Measurements from ENCODE around the gene TMEM253.

TMEM253 gene

DNA sequence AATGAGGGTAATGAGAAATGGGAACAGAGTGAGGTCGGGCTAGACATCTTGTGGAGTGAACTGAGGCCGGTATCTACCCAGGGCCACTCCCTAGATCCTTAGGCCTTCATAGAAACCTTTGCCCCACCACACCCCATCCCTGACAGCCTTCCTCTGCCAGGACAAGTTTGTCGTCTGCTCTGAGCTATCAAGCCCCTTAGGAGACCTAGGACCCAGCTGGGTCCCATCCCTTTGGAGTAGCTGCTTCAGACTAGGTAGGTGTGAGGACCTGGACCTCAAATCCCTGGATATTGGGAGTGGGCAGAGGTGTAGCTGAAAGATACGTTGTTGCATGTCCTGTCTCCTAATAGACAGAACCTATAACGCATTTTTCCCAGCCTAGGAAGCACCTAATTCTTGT lies at the start of gene TMEM253:
Gene TMEM253, plus strand, starts transcription at position 136 of the 400 bp plus-strand sequence. CDS start 278 bp downstream, outside the sequence.
- no peak for FAIRE-seq

DNA sequence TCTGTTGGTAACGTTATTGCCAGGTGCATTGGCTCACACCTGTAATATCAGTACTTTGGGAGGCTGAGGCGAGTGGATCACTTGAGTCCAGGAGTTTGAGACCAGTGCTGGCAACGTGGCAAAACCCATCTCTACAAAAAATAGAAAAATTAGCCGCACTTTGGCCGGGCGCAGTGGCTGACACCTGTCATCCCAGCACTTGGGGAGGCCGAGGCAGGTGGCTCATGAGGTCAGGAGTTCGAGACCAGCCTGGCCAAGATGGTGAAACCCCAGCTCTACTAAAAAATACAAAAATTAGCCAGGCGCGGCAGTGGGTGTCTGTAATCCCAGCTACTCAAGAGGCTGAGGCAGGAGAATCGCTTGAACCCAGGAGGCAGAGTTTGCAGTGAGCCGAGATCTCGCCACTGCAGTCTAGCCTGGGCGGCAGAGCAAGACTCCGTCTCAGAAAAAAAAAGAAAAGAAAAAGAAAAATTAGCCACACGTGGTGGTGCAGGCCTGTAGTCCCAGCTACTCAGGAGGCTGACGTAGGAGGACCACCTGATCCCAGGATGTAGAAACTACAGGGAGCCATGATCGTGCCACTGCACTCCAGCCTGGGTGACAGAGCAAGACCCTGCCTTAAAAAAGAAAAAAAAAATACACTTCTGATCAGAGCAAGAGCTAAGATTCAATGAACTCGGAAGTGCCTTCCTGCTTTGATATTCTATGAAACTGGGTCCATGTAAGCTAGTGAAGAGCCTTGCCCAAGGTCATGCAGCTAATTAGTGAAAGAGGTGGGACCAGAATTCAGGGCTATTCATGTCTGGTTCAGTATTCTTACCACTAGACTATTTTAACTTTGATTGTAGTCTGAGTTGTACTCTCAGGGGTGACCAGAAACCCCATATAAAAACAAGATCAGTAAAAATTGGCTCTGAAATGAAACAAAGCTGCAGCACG lies 47.4 kb upstream of the TMEM253 start:
- FAIRE-seq: no peak

DNA sequence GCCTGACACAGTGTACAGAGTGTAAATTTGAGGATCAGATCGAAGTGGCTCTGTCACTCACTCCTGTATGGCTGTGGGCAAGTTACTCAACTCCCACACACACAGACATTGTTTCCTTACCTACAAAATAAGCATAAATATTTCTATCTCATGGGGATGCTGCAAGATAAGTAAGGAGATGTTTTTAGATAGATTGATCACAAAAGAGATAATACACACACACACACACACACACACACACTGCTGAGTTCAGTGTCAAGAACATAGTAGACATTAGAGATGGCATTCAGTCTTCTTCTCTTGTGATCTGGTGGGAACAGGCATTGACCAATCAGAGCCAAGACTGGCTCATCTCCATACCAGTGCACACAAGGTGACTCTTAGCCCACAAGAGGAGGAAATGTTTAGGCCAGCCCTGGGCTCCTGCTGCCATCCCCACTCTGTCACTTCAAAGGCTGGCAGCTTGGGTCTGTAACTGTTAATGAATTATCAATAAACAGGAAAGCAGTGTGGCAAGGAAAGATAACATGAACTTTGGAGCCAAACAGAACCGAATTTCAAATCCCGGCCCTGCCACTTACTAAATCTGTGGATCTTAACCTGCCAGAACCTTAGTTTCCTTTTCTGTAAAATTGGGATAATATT lies 46.6 kb upstream of the TMEM253 start:
- FAIRE-seq: no peak

DNA sequence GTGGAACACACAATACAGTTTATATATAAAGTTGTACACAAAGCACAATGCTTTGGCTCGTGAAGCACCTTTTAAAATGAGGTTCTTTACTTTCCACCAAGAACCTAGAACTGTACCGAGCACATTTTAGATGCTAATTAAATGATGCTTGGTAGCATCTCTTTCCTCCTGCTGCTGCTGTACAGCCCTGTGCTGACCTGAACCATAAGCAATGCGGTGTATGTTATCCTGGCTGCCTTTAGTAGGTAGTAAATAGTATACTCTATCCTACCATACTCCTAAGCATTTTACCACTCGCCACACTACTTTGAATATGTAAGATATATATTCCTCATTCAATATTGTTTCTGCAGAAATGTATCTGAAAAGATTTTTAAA lies 46.1 kb upstream of the TMEM253 start:
- FAIRE-seq: no peak

- FAIRE-seq: no peak
Observed at GRCh38 chr14:21055432-21056117, 45.3 kb upstream of the TMEM253 start.

DNA sequence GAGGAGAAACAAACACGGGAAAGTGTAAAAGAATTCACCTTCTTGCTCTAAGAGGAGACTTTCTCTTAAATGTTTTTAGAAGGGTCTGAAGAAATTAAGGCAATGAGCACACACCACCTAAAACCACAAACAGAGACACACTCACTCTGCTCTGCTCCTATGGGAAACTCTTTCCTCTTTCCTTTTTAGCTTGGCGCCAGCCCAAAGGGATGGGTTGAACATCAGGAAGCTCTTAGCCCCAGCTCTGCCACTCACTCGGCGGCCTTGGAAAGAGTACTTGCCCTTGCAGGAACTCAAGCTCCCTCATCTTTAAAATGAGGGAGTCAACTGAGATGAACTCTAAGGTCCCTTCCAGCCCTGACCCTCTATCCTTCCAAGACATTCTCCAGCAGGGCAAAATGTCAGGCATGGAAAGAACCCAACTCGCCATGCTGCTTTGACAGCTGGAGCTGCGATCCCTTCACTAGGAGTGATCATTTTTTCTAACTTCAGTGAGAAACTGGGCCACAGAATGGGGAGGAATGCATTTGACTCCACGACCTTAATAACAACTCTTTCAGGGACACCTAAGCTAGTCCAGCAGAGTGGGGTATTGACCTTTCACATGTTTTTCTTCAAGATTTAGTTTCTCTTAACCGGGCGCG lies 44.2 kb upstream of the TMEM253 start:
- FAIRE-seq: no peak

DNA sequence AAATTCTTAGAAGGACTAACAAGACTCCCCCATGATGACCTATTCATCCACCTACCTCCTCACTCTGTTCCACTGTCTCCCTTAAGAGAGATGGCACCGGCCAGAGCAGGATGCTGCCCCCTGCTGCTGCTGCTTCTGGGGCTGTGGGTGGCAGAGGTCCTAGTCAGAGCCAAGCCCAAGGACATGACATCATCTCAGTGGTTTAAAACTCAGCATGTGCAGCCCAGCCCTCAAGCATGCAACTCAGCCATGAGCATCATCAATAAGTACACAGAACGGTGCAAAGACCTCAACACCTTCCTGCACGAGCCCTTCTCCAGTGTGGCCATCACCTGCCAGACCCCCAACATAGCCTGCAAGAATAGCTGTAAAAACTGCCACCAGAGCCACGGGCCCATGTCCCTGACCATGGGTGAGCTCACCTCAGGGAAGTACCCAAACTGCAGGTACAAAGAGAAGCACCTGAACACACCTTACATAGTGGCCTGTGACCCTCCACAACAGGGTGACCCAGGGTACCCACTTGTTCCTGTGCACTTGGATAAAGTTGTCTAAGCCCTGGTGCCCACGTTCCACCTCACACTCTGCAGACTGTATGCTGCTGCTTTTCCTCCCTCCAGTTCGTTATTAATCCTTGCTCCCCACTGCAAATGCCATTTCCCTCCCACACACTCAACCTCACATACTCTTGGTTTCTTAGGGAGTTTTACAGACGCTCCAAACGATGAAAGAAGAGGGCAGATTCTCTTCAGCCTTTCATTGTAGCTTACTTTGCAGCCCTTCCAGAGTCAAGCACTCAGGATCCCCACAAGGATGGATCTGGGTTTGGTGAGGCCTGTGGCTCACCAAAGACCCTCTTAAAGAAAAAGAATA lies 42.8 kb upstream of the TMEM253 start, which contains the start of gene RNASE8:
Gene RNASE8, plus strand, starts transcription at position 20 of the 873 bp plus-strand sequence. Its CDS starts 71 bp downstream, at position 91.
- FAIRE-seq: no peak

- FAIRE-seq: no peak
Observed at GRCh38 chr14:21058903-21059302, 42.0 kb upstream of the TMEM253 start.

DNA sequence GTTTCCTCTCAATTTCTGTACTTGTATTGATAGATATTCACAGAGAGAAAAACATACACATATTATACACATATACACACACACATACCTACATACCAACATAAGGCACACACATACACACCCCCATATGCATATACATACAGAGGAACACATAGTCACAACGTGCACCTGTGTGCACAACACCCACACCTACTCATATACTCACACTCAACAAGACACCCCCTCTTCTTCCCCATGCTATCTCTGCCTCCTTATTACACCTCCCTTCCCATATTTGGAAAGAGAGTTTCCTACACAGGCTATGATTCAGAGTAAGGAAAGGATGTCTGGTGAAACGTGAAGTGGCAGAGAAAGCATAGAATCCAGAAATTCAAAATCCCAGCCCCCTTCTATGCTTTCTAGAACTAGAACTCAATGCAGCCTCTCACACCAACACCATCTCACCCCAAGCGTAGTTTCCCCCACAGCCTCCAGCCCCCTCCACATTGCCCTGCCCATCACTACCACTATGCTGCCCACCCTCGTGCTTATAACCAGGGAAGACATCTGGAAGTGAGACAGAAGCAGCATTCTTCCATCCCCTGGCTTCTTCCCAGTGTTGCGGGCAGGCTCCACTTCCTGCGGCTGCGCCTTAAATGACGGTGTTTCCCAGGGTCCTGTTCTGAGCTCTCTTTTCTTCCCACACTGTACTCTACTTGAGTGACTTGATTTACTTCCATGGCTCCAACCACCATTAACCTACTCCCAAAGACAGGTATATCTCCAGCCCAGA lies 40.8 kb upstream of the TMEM253 start:
- no peak for FAIRE-seq

- no peak for FAIRE-seq
Observed at GRCh38 chr14:21060614-21061346, 40.1 kb upstream of the TMEM253 start.

DNA sequence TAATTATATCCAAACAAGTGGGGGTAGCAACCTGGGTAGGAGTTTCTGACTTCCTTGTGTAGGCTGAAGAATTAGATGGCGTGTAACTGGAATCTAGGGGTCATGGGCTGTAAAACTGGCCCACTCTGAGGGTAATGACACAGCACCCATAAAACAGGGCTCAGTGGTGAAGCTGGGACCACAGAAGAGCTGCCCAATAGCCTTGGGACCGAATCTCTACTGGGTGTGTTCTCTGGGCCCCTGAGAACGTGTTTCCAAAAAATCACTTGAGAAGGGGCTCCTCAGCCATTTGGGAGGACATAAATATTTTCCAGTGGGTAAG lies 39.6 kb upstream of the TMEM253 start:
- FAIRE-seq: no peak

DNA sequence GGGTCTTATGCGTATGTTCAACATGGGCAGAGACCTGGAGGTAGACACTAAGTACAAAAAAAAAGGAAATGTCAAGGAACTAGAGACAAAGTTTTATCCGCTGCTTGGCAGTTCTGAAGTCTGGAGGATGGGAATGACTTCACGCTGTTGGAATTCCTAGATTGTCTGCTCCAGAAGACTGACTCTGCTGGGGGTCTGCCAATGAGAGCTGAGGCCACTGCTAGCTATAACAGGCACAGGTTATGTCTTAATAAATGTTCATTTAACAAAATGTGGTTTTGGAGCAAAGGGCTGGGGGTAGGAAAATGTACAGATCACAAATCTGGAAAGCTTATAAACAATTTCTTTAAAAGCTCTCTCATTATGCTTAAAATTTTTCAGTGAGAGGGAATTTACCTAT lies 37.4 kb upstream of the TMEM253 start:
- FAIRE-seq: no peak

- no peak for FAIRE-seq
Observed at GRCh38 chr14:21066882-21067502, 33.9 kb upstream of the TMEM253 start.

DNA sequence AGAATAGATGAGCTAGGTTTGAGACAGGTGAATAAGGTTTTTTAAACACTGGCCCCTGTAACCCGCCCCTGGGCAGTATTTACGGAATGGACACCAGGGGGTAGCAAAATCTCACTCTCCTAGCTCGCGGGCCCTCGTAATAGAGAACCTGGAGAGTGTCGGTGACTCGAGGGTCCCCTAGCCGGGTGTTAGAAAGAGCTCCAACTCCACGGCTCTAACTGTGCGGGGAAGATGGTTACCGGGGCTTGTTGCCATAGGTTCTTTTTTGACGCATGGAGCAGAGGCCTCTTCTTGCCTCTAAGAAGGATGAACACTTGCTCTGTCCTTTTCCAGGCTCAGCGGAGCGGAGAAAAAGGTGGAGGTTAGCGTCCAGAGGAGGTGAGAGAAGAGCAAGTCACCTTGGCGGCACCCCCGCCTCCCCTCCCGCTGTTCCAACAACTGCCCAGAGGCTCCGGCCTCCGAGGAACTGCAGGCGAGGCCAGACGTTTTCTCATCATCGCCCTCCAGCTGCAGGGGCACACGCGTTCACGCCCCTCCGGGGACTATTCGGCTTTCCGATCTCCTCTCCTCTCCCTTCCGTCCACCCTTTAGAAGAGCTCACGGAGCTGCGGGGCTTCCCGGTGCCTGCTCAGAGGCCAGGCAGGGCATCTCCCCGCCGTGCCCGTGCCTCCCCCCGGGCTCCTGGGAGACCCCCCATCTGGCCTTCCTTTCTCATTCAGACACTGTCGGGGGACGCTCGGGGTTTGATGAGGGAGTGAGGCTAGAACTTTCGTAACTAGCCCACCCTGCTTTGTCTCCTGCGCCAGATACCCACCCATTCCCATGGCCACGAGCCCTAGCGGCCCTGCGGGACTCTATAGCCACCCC lies 32.1 kb upstream of the TMEM253 start:
- no peak for FAIRE-seq

DNA sequence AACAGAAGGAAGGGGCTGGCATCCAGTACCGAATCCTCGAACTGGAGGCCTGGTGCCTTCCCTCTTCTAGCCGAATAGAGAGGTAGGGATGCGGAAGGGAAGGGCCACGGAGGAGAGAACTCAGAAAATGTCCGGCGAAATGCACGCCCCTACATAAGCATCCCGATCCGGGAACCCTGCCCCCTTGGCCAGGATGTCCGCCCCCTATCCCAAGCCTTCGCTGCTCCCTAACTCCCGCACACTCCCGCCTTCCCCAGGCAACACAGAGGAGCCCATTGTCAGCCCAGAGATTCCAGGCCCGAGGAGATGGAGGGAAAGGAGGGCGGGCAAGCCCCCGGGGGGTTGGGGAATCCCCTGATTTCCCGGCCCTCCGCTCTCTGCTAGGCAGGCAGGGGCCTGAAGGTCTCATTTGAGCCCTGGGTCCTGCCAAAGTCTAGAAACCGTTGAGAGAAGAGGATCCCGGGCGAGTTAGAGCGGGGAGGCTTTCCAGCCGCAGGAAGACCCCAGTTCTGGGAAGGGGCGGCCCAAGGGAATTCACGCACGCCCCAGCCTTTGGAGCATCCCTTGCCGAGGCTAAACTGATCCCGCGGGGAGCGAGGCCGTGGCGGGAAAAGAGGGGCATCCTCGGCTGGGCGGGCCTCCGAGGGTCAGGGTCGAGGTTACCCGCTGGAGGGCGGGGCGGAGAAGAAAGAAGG lies 31.3 kb upstream of the TMEM253 start:
- no peak for FAIRE-seq

DNA sequence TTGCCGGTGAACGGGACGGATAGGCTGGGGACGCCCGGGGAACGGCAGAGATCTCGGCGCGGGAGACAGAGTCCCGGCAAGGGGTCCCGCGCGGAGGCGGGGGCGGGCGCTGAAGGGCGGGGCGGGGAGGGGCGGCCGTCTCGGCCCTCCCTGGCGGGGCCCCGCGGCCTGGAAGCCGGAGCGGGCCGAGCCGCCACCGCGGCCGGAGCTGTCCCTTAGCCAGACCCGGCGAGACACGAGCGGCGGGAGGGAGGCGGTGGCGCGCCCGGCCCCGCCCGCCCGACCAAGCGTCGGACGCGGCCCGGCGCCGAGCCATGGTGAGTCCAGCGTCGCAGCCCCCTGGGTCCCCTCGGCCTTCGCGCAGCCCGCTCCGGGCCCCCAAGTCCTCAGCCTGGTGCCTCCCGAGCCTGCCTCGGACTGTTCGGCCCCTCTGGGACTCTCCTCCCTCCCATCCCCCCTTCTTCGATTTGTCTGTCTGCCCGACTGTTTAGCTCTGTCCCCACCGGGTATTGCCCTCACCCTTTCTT lies 30.7 kb upstream of the TMEM253 start, which contains the start of gene ARHGEF40:
Gene ARHGEF40, plus strand, starts transcription at position 222 of the 527 bp plus-strand sequence. Its CDS starts 93 bp downstream, at position 315.
- no peak for FAIRE-seq

- FAIRE-seq: no peak
Observed at GRCh38 chr14:21070610-21071224, 30.1 kb upstream of the TMEM253 start.

Measured in islet of Langerhans (tissue), 1 donor.